ENCODE measurements around the gene OR11G2.

DNA sequence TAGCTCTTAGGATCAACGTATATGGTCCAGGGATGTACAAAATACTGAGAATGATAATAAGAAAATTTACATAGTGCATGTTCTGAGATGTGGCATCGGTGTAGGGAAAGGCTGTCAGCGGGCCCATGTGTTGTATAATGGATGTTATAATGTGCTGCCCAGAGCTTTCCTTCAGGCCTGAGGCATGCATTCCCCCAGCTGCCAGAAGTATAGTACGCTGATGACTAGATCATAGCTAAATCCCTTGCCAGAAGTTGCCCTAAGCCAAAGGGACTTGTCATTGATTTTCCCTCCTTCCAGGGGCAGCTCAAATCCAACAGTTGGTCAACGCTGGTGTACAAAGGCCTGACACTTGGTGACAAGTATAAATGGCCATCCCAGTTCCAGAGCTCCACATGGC lies 6.5 kb upstream of the OR11G2 start:
- TF ChIP-seq, protein P1, sequence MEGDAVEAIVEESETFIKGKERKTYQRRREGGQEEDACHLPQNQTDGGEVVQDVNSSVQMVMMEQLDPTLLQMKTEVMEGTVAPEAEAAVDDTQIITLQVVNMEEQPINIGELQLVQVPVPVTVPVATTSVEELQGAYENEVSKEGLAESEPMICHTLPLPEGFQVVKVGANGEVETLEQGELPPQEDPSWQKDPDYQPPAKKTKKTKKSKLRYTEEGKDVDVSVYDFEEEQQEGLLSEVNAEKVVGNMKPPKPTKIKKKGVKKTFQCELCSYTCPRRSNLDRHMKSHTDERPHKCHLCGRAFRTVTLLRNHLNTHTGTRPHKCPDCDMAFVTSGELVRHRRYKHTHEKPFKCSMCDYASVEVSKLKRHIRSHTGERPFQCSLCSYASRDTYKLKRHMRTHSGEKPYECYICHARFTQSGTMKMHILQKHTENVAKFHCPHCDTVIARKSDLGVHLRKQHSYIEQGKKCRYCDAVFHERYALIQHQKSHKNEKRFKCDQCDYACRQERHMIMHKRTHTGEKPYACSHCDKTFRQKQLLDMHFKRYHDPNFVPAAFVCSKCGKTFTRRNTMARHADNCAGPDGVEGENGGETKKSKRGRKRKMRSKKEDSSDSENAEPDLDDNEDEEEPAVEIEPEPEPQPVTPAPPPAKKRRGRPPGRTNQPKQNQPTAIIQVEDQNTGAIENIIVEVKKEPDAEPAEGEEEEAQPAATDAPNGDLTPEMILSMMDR (IDR thresholded peaks at IDR 0.05; ENCODE audit: low read length): no peak
- TF ChIP-seq EZH2phosphoT487 (IDR thresholded peaks at IDR 0.05; ENCODE audit: low read length): no peak
- TF ChIP-seq EZH2 (optimal IDR thresholded peaks at IDR 0.05; ENCODE audit: low read depth, low read length): no peak

All from MM.1S (cell line).